ENCODE measurements around the gene PGRMC2. TPM values are rescaled to one million over a fixed set of nuclear protein-coding genes. Genes with fewer than 3 reads are reported as not detected.

The PGRMC2 gene
- total RNA-seq, 1 experiment from 2014 or later = 77.6 TPM

DNA sequence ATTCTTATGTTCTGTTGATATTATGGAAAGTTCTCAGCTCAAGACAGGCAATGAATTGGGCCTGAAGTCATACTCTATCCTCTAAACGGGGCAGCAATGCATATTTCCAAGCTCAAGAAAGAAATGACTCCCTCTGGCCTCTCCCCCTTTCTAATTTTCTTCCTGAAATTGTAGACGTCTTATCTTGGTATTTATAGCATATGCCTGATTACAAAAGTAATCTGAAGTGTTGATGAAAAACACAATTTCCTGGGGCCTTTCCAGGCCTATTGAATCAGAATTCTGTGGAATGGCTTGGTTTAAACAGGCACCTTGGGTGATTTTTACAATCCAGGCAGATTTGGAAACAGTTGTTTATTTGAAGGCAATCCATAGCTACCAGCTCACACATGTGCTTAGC, 21.4 kb upstream of the PGRMC2 start:
- no peaks in the 10 kb centered on the region for H3K23me2 ChIP-seq (ENCODE audit: insufficient read length, low read depth, low read length, poor library complexity, severe bottlenecking)
- TF ChIP-seq, protein P1, sequence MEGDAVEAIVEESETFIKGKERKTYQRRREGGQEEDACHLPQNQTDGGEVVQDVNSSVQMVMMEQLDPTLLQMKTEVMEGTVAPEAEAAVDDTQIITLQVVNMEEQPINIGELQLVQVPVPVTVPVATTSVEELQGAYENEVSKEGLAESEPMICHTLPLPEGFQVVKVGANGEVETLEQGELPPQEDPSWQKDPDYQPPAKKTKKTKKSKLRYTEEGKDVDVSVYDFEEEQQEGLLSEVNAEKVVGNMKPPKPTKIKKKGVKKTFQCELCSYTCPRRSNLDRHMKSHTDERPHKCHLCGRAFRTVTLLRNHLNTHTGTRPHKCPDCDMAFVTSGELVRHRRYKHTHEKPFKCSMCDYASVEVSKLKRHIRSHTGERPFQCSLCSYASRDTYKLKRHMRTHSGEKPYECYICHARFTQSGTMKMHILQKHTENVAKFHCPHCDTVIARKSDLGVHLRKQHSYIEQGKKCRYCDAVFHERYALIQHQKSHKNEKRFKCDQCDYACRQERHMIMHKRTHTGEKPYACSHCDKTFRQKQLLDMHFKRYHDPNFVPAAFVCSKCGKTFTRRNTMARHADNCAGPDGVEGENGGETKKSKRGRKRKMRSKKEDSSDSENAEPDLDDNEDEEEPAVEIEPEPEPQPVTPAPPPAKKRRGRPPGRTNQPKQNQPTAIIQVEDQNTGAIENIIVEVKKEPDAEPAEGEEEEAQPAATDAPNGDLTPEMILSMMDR (conservative IDR thresholded peaks at IDR 0.05) = no peak
- H3K14ac ChIP-seq (ENCODE audit: insufficient read depth, low read length) = no peak overlapping the region
- H3K79me2 ChIP-seq (ENCODE audit: insufficient read depth, low read length) = no peaks in the 10 kb centered on the region
- peaks cover 17 to 23% of the 10 kb centered on the region in 2 experiments for H3K4me1 Mint-ChIP-seq
- peaks cover under 1 to 4% (median 2%) of the 10 kb centered on the region in 3 experiments; a peak in 2 of 7 replicates for H3K36me3 Mint-ChIP-seq (ENCODE audit: insufficient read depth in 1 of 3, low read depth in 3 of 3)
- H3K79me1 ChIP-seq (ENCODE audit: insufficient read depth, low read depth, low read length, poor library complexity, severe bottlenecking) = no peaks in the 10 kb centered on the region
- H3T11ph ChIP-seq (ENCODE audit: low read length) = no peak overlapping the region
- H4K20me1 ChIP-seq (ENCODE audit: control insufficient read depth, insufficient read depth, insufficient read length) = no peaks in the 10 kb centered on the region
- no peaks in the 10 kb centered on the region for H3K9me3 Mint-ChIP-seq
- H3K27ac ChIP-seq (ENCODE audit: insufficient read length, low read depth, low read length) = no peak overlapping the region
- no peaks in the 10 kb centered on the region for H3K27me3 ChIP-seq (ENCODE audit: insufficient read depth, low read length)
- H3K18ac ChIP-seq (ENCODE audit: insufficient read length, low read depth, low read length) = no peak overlapping the region
- no peak overlapping the region for H4K91ac ChIP-seq (ENCODE audit: insufficient read length, low read depth, low read length)
- no peak overlapping the region for H2BK15ac ChIP-seq (ENCODE audit: low read depth, low read length)
- no peak overlapping the region for H3K23ac ChIP-seq (ENCODE audit: insufficient read length, low read depth, low read length)
- no peak overlapping the region for H2BK20ac ChIP-seq (ENCODE audit: low read depth, low read length, poor library complexity, severe bottlenecking)
- no peak overlapping the region for H2BK12ac ChIP-seq (ENCODE audit: insufficient read length, low read depth, low read length)
- no peak overlapping the region for H2AFZ ChIP-seq (ENCODE audit: low read length)
- no peak overlapping the region for H3K4ac ChIP-seq (ENCODE audit: low read depth, low read length)
- no peak for DNase-seq
- no peak overlapping the region for H3K56ac ChIP-seq (ENCODE audit: insufficient read length, low read depth, low read length)
- H3K4me3 Mint-ChIP-seq = no peak overlapping the region
- no peak overlapping the region for H2BK120ac ChIP-seq (ENCODE audit: low read depth, low read length, poor library complexity, severe bottlenecking)
- H4K8ac ChIP-seq (replicated peaks; ENCODE audit: insufficient read length, low read depth, low read length) = no peak overlapping the region
- H3K4me2 ChIP-seq (ENCODE audit: insufficient read depth, insufficient read length, low read length) = no peak overlapping the region
- no peak overlapping the region for H3K27ac Mint-ChIP-seq
- no peak overlapping the region for H2AK5ac ChIP-seq (ENCODE audit: insufficient read length, low read length)
- H3K4me1 ChIP-seq (ENCODE audit: insufficient read depth, low read length) = no peaks in the 10 kb centered on the region; the same call in 1 of the 2 replicates
- no peak overlapping the region for H4K5ac ChIP-seq (ENCODE audit: insufficient read length, low read depth, low read length)
- H3K27me3 Mint-ChIP-seq (ENCODE audit: low read depth) = no peaks in the 10 kb centered on the region
- no peak overlapping the region for H2BK5ac ChIP-seq (ENCODE audit: insufficient read length, low read length)
- no CpG with 5 or more reads among the region's 2 CpGs for WGBS (ENCODE audit: extremely low coverage, insufficient read length, low lambda C conversion rate)
- H3K9ac ChIP-seq (ENCODE audit: extremely low read depth, insufficient read length, low read length) = no peak overlapping the region
- H3K9me3 ChIP-seq (ENCODE audit: control insufficient read depth, low read depth, low read length) = no peaks in the 10 kb centered on the region
